CD4-positive, alpha-beta memory T cell (primary cell): ENCODE measurements around the gene CXCL14. TPM values are rescaled to one million over a fixed set of nuclear protein-coding genes. Genes with fewer than 3 reads are reported as not detected.

Experiments
- CTCF ChIA-PET: fragments of 350-600 bp; sonication (Branson Sonifier 250); formaldehyde crosslinking; loops from one replicate; lab custom pipeline; 2021; ENCODE audit warnings: inconsistent platforms; ENCODE audit not compliant: partially characterized antibody; lab: Charles Lee
- POLR2A ChIA-PET: fragments of 350-600 bp; sonication (Branson Sonifier 250); formaldehyde crosslinking; loops from one replicate; lab custom pipeline; 2021; ENCODE audit not compliant: partially characterized antibody; lab: Charles Lee
- DNase-seq, 5 donors: peaks; one replicate each; pipeline versions ENCODE4 v3.0.0 to v3.0.0-alpha.2; 2020 to 2022; ENCODE audit warnings: mixed read lengths in 1 of 5
- H3K27ac ChIP-seq: one replicate; pipeline ENCODE4 v1.7.0; 2013; ENCODE audit warnings: low read depth, low read length
- H3K27me3 ChIP-seq: 2 replicates; pipeline ENCODE4 v1.7.0; 2013; ENCODE audit warnings: mild to moderate bottlenecking, low read length, moderate library complexity; ENCODE audit not compliant: insufficient read depth
- H3K36me3 ChIP-seq: 2 replicates; pipeline ENCODE4 v1.7.0; 2013; ENCODE audit warnings: mild to moderate bottlenecking, low read length, moderate library complexity; ENCODE audit not compliant: insufficient read depth
- H3K4me1 ChIP-seq: 2 replicates; pipeline ENCODE4 v1.7.0; 2013; ENCODE audit warnings: mild to moderate bottlenecking, low read length, moderate library complexity; ENCODE audit not compliant: insufficient read depth
- H3K4me3 ChIP-seq, 2 donors: one replicate each; pipeline ENCODE4 v1.7.0; 2013; ENCODE audit warnings: low read length in 2 of 2, mild to moderate bottlenecking in 1 of 2
- H3K9me3 ChIP-seq, 2 donors: one replicate each; pipeline ENCODE4 v1.7.0; 2013; ENCODE audit warnings: low read length in 2 of 2, control low read depth in 1 of 2; ENCODE audit not compliant: control insufficient read depth in 1 of 2
- H3K27ac Mint-ChIP-seq, 7 donors: one replicate each; pipeline ENCODE4 v1.8.0; 2020 to 2021; ENCODE audit warnings: mixed read lengths in 7 of 7, mild to moderate bottlenecking in 6 of 7, inconsistent platforms in 3 of 7, moderate library complexity in 3 of 7
- H3K27me3 Mint-ChIP-seq, 2 donors: one replicate each; pipeline ENCODE4 v1.8.0; 2020 to 2021; ENCODE audit warnings: mixed read lengths in 2 of 2
- H3K36me3 Mint-ChIP-seq, 2 donors: one replicate each; pipeline ENCODE4 v1.8.0; 2020 to 2021; ENCODE audit warnings: mixed read lengths in 2 of 2, inconsistent platforms in 1 of 2, mild to moderate bottlenecking in 1 of 2
- H3K4me1 Mint-ChIP-seq, 4 donors: one replicate each; pipeline ENCODE4 v1.8.0; 2020 to 2021; ENCODE audit warnings: mixed read lengths in 4 of 4, mild to moderate bottlenecking in 1 of 4
- H3K4me3 Mint-ChIP-seq, 8 donors: one replicate each; pipeline ENCODE4 v1.8.0; 2020 to 2021; ENCODE audit warnings: mixed read lengths in 8 of 8, mild to moderate bottlenecking in 7 of 8, moderate library complexity in 6 of 8, inconsistent platforms in 3 of 8
- H3K9me3 Mint-ChIP-seq, 8 donors: one replicate each; pipeline ENCODE4 v1.8.0; 2020 to 2021; ENCODE audit warnings: mixed read lengths in 8 of 8, mild to moderate bottlenecking in 5 of 8, inconsistent platforms in 3 of 8, moderate library complexity in 1 of 8
- intact Hi-C: fragments of 100-400 bp; cut with micrococcal nuclease; formaldehyde crosslinking; loops from one replicate; pipeline ENCODE4 v1.15.1; 2023
- polyA plus RNA-seq, 2 donors: library from polyadenylated mRNA; unstranded; fragments of 300-500 nt; fragmentation: Illumina TruSeq; gene quantifications; one replicate each; pipeline ENCODE4 v1.2.3, GENCODE V29; 2021
- total RNA-seq, 2 experiments: library from RNA; stranded (reverse); gene quantifications; one replicate each; pipeline ENCODE4 v1.2.3, GENCODE V29; 2021

The CXCL14 gene
- total and polyA plus RNA-seq, 4 experiments from 2014 or later = not detected

DNA sequence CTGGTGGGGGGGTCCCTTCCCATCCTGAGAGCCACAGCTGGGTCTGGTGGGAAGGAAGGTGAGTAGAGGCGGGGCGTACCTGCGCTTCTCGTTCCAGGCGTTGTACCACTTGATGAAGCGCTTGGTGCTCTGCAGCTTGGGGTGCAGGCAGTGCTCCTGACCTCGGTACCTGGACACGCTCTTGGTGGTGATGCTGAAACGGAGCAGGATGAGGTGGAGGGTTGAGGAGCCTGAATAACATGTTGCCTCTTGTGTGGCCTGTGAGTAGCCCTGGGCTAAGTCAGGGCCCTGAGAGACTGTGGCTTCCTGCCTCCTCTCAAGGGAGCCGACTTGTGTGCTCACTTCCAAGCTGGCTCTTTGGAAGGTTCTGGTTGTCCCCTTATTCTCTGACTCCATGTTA lies 4.3 kb downstream of the CXCL14 start:
- intact Hi-C loops = no loop called here
- Histone ChIP-seq H3K27ac (no peak overlapping the region), H3K36me3 (no peaks in the 10 kb centered on the region), H3K27me3 (no peaks in the 10 kb centered on the region), H3K9me3 (no peaks in the 10 kb centered on the region), H3K4me1 (no peaks in the 10 kb centered on the region), H3K4me3 (no peak overlapping the region)
- CTCF ChIA-PET = interaction anchor here (2.9 kb wide), 1 partner anchor 9 kb away, joined by 14 read pairs; no protein-coding TSS in a partner anchor
- Mint-ChIP-seq H3K27me3 (peaks cover 14 to 20% of the 10 kb centered on the region in 2 donors), H3K36me3 (no peaks in the 10 kb centered on the region), H3K27ac (no peak overlapping the region), H3K4me3 (no peak overlapping the region), H3K4me1 (peaks cover 0 to 4% (median 0%) of the 10 kb centered on the region in 4 donors), H3K9me3 (no peaks in the 10 kb centered on the region)
- DNase-seq = no peak
- POLR2A ChIA-PET = interaction anchor here (0.6 kb wide), 1 partner anchor 14 kb away, joined by 3 read pairs; no protein-coding TSS in a partner anchor

DNA sequence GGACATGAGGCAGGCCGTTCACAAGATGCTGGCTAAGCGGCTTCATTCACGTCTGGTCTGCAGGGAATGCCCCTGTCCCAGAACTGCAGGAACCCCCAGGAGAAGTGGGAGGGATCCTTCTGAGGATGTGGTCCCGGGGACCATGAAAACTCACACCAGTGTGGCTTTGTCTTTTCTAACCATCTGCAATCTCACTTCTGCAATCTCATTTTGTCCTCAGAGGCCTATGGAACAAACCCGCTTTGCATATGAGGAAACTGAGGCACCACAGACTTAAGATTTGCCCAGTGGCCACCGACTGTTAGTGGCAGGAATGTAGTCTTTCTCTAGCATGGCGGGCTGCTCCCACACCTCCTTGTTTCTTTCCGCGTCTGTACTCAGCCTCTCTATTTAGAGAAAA lies 6.9 kb downstream of the CXCL14 start:
- intact Hi-C loops = no loop called here
- Histone ChIP-seq H3K4me3 (no peak overlapping the region), H3K27ac (no peak overlapping the region), H3K9me3 (no peaks in the 10 kb centered on the region), H3K27me3 (no peaks in the 10 kb centered on the region), H3K4me1 (no peaks in the 10 kb centered on the region), H3K36me3 (no peaks in the 10 kb centered on the region)
- POLR2A ChIA-PET = no interaction called here
- Mint-ChIP-seq H3K27me3 (peaks cover 9 to 14% of the 10 kb centered on the region in 2 donors), H3K9me3 (no peaks in the 10 kb centered on the region), H3K36me3 (no peaks in the 10 kb centered on the region), H3K4me1 (peaks cover 3 to 7% (median 5%) of the 10 kb centered on the region in 4 donors), H3K27ac (no peak overlapping the region), H3K4me3 (no peak overlapping the region)
- no peak for DNase-seq
- CTCF ChIA-PET = interaction anchor here (1.1 to 3.2 kb wide), 4 partner anchors 9 to 30 kb away, joined by 3 to 21 read pairs (median 6); no protein-coding TSS in a partner anchor

GRCh38 chr5:135571066-135571609 lies 7.7 kb downstream of the CXCL14 start:
- Histone ChIP-seq H3K27ac (no peak overlapping the region), H3K36me3 (no peaks in the 10 kb centered on the region), H3K4me3 (no peak overlapping the region), H3K4me1 (no peaks in the 10 kb centered on the region), H3K9me3 (no peaks in the 10 kb centered on the region), H3K27me3 (no peaks in the 10 kb centered on the region)
- POLR2A ChIA-PET = no interaction called here
- Mint-ChIP-seq H3K27me3 (peaks cover 9 to 14% of the 10 kb centered on the region in 2 donors), H3K4me3 (no peak overlapping the region), H3K4me1 (peaks cover 3 to 9% (median 5%) of the 10 kb centered on the region in 4 donors), H3K36me3 (no peaks in the 10 kb centered on the region), H3K27ac (no peak overlapping the region), H3K9me3 (no peaks in the 10 kb centered on the region)
- CTCF ChIA-PET = interaction anchor here (0.7 to 3.2 kb wide), 5 partner anchors 10 to 142 kb away, joined by 3 to 21 read pairs (median 3); no protein-coding TSS in a partner anchor
- intact Hi-C loops = no loop called here
- DNase-seq = no peak

DNA sequence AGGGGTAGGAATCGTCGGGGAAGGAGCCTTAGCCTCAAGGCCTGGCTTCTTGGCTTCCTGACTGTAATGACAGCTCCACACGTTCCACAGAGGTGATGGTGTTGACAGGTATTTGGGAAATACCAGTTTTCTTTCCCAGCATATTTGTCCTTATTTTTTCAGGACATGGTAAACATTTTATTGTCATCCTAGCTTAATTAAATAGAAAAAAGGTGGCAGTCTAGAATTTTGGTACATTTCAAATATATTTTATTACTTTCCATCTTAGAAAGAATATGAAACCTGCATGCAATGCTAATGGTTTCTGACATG lies 8.4 kb downstream of the CXCL14 start:
- Histone ChIP-seq H3K27ac (no peak overlapping the region), H3K9me3 (no peaks in the 10 kb centered on the region), H3K4me1 (no peaks in the 10 kb centered on the region), H3K36me3 (no peaks in the 10 kb centered on the region), H3K27me3 (no peaks in the 10 kb centered on the region), H3K4me3 (no peak overlapping the region)
- Mint-ChIP-seq H3K4me3 (no peak overlapping the region), H3K27me3 (peaks cover 5 to 11% of the 10 kb centered on the region in 2 donors), H3K36me3 (no peaks in the 10 kb centered on the region), H3K27ac (no peak overlapping the region), H3K9me3 (no peaks in the 10 kb centered on the region), H3K4me1 (peaks cover 3 to 11% (median 5%) of the 10 kb centered on the region in 4 donors)
- no peak for DNase-seq
- POLR2A ChIA-PET = no interaction called here
- CTCF ChIA-PET = interaction anchor here (0.6 to 3.2 kb wide), 5 partner anchors 9 to 104 kb away, joined by 3 to 21 read pairs (median 3); no protein-coding TSS in a partner anchor
- intact Hi-C loops = loop anchor here (1.0 kb wide), 1 partner anchor 104 kb away; no protein-coding TSS in a partner anchor

DNA sequence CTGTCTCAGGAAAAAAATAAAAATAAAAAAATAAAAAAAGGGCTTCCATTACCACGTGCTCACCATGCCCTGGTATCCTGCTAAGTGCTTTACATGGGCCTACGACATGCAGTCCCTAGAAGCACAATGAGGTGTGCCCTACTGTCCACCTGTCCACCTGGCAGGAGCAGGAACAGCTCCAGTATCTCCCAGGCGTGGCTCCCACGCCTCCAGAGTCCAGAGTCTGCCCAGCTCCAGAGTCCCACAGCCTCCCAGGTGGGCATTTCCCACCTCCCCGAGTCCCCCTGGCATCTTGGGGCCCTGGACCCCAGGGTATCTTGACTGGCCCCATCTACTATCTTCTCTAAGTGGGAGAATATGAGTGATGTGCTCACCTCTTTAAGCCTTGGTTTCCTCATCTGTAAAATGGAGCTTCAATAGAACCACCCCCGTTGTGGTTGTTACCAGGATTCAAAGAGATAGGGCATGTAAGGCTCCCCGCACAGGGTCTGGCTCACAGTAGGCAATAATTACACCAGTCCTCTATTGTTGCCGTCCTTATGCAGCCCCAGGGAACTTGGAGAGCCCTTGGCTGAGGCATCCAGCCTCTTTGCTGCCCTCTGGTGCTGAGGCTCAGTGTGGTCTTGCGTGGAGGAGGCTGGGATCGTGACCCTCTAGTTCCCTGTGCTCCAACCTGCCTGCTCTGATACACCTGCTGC lies 8.9 kb downstream of the CXCL14 start:
- peaks cover 3 to 11% (median 5%) of the 10 kb centered on the region in 4 donors for H3K4me1 Mint-ChIP-seq
- intact Hi-C loops = loop anchor here (1.0 kb wide), 1 partner anchor 104 kb away; no protein-coding TSS in a partner anchor
- no peaks in the 10 kb centered on the region for H3K36me3 Mint-ChIP-seq
- ChIA-PET CTCF (interaction anchor here (0.6 to 3.2 kb wide), 5 partner anchors 9 to 104 kb away, joined by 3 to 21 read pairs (median 3); no protein-coding TSS in a partner anchor), POLR2A (no interaction called here)
- H3K36me3 ChIP-seq = no peaks in the 10 kb centered on the region
- no peak overlapping the region for H3K27ac Mint-ChIP-seq
- peaks cover 7 to 10% of the 10 kb centered on the region in 2 donors for H3K27me3 Mint-ChIP-seq
- H3K4me1 ChIP-seq = no peaks in the 10 kb centered on the region
- no peak overlapping the region for H3K4me3 Mint-ChIP-seq
- no peaks in the 10 kb centered on the region for H3K9me3 Mint-ChIP-seq
- H3K4me3 ChIP-seq = no peak overlapping the region
- H3K9me3 ChIP-seq = no peaks in the 10 kb centered on the region
- H3K27me3 ChIP-seq = no peaks in the 10 kb centered on the region
- no peak for DNase-seq
- no peak overlapping the region for H3K27ac ChIP-seq

DNA sequence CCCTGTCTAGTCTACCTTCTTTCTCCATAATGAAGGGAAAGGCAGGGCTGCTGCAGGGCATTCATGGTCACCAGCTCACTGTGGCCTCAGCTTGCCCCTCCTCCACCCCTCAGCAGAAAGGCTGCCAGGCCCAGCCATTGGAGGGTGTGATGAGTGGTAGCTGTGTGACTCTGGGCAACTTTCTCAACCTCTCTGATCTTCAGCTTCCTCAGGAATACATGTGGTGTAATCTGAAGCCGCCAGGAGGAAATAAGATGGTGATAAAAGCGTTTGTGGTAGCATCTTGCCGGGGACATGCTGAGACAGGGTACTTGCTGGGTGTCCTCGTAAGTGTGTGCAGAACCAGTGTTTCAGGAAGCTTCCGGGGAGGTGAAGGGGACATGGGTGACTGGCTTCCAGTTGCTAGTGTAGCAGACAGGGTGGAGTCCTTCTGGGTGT lies 9.8 kb downstream of the CXCL14 start:
- no peak overlapping the region for H3K27ac ChIP-seq
- no peaks in the 10 kb centered on the region for H3K36me3 Mint-ChIP-seq
- no peaks in the 10 kb centered on the region for H3K9me3 ChIP-seq
- ChIA-PET POLR2A (no interaction called here), CTCF (interaction anchor here (1.4 to 5.6 kb wide), 6 partner anchors 8 to 107 kb away, joined by 3 to 55 read pairs (median 14); no protein-coding TSS in a partner anchor)
- H3K4me1 Mint-ChIP-seq = peaks cover 3 to 11% (median 5%) of the 10 kb centered on the region in 4 donors
- H3K27me3 Mint-ChIP-seq = peaks cover 7 to 10% of the 10 kb centered on the region in 2 donors
- no peak overlapping the region for H3K27ac Mint-ChIP-seq
- no peaks in the 10 kb centered on the region for H3K9me3 Mint-ChIP-seq
- H3K27me3 ChIP-seq = no peaks in the 10 kb centered on the region
- H3K4me1 ChIP-seq = no peaks in the 10 kb centered on the region
- H3K36me3 ChIP-seq = no peaks in the 10 kb centered on the region
- DNase-seq = no peak
- H3K4me3 Mint-ChIP-seq = no peak overlapping the region
- no peak overlapping the region for H3K4me3 ChIP-seq
- intact Hi-C loops = no loop called here

DNA sequence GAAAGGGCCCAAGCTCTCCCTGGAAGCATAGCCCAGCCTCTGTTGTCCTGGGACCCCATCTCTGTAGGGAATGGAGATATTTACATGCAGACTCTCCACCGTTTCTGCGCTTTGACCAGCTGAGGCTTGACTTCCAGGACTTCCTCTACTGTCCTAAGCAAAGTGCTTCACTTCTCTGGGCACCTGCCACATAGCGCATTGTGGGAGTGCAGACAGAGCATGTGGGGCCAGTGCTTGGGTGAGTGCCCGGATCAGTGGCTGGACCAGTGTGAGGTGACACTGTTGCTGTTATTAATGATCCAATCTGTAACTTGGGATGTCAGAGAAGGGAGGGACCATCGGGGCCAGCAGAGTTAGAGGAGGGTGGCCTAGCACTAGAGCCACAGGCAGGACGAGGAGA lies 10.5 kb downstream of the CXCL14 start:
- no peak overlapping the region for H3K4me3 Mint-ChIP-seq
- peaks cover 7 to 10% of the 10 kb centered on the region in 2 donors for H3K27me3 Mint-ChIP-seq
- no peaks in the 10 kb centered on the region for H3K9me3 ChIP-seq
- H3K36me3 ChIP-seq = no peaks in the 10 kb centered on the region
- H3K4me1 ChIP-seq = no peaks in the 10 kb centered on the region
- H3K36me3 Mint-ChIP-seq = no peaks in the 10 kb centered on the region
- CTCF ChIA-PET = interaction anchor here (1.4 to 9.3 kb wide), 5 partner anchors 17 to 111 kb away, joined by 3 to 171 read pairs (median 50); no protein-coding TSS in a partner anchor
- H3K27ac Mint-ChIP-seq = no peak overlapping the region
- no peaks in the 10 kb centered on the region for H3K9me3 Mint-ChIP-seq
- no peak for DNase-seq
- H3K27ac ChIP-seq = no peak overlapping the region
- H3K4me1 Mint-ChIP-seq = peaks cover 3 to 11% (median 5%) of the 10 kb centered on the region in 4 donors
- intact Hi-C loops = no loop called here
- no peak overlapping the region for H3K4me3 ChIP-seq
- POLR2A ChIA-PET = no interaction called here
- H3K27me3 ChIP-seq = no peaks in the 10 kb centered on the region
